Aorta (tissue), 5 donors: ENCODE data around the gene EPHB2. TPM values are rescaled to one million over a fixed set of nuclear protein-coding genes. Genes with fewer than 3 reads are reported as not detected.

ENCODE experiments used
- ATAC-seq: fragments of 200-7000 bp; cut with Tn5 transposase; one replicate; pipeline ENCODE4 v1.9.1; 2022; ENCODE audit warnings: moderate library complexity; ENCODE audit not compliant: low FRiP score
- DNase-seq, 2 donors: peaks; one replicate each; pipeline ENCODE4 v3.0.0-alpha.2; 2020
- H3K27ac ChIP-seq, 2 donors: one replicate each; pipeline ENCODE4 v1.5.1; 2013; ENCODE audit warnings: low read length in 2 of 2, mild to moderate bottlenecking in 2 of 2, moderate library complexity in 2 of 2, control low read depth in 1 of 2, inconsistent platforms in 1 of 2, low read depth in 1 of 2
- H3K27me3 ChIP-seq, 2 donors: one replicate each; pipeline ENCODE4 v1.6.1; 2013; ENCODE audit warnings: control low read depth in 1 of 2, low read length in 1 of 2, mild to moderate bottlenecking in 1 of 2, moderate library complexity in 1 of 2; ENCODE audit not compliant: insufficient read depth in 2 of 2, control insufficient read depth in 1 of 2
- H3K36me3 ChIP-seq, 2 donors: one replicate each; pipeline ENCODE4 v1.6.1; 2013; ENCODE audit warnings: control low read depth in 1 of 2, low read length in 1 of 2, mild to moderate bottlenecking in 1 of 2; ENCODE audit not compliant: insufficient read depth in 2 of 2, control insufficient read depth in 1 of 2
- H3K4me1 ChIP-seq, 2 donors: one replicate each; pipeline ENCODE4 v1.6.1; 2013; ENCODE audit warnings: low read length in 2 of 2, control low read depth in 1 of 2, mild to moderate bottlenecking in 1 of 2, moderate library complexity in 1 of 2; ENCODE audit not compliant: insufficient read depth in 2 of 2, control insufficient read depth in 1 of 2
- H3K4me3 ChIP-seq, 2 donors: one replicate each; pipeline ENCODE4 v1.5.1; 2013; ENCODE audit warnings: low read length in 2 of 2, control low read depth in 1 of 2, mild to moderate bottlenecking in 1 of 2
- H3K9me3 ChIP-seq: one replicate; pipeline ENCODE4 v1.6.1; 2013; ENCODE audit warnings: mild to moderate bottlenecking, low read length; ENCODE audit not compliant: control insufficient read depth
- WGBS, 2 donors: extraction: QIAGEN DNeasy Blood & Tissue Kit; methylation state at CpG; one replicate each; pipeline ENCODE4 v1.1.7; 2013; 5-methylcytosine and 5-hydroxymethylcytosine counted together
- intact Hi-C, 2 donors: fragments of 100-400 bp; cut with DNase I; formaldehyde crosslinking; loops; one replicate each; pipeline versions ENCODE4 v1.14.2 to v1.15.0; 2022
- polyA plus RNA-seq, 2 donors: library from polyadenylated mRNA; stranded (reverse); fragments of 200-250 nt; gene quantifications; one replicate each; pipeline ENCODE4 v1.2.3, GENCODE V29; 2013
- total RNA-seq, 2 donors: library from RNA; stranded (reverse); fragmentation: NEBNext Ultra II Directional; extraction: Animal tissue kit (Norgen Biotek cat#: 25700); gene quantifications; one replicate each; pipeline ENCODE4 v1.2.1, GENCODE V29; 2021
- donor health status: healthy with polysubstance abuse.
- donor health status: Bipolar disorder and iron deficiency.
- donor health status: DM: no; HTN: no; CAD: no.
- donor health status: DM: no; HTN: no; CAD: no.
- donor health status: DM: yes; HTN: yes; CAD: no.

The EPHB2 gene
- total and polyA plus RNA-seq, 4 donors, result 0.87 to 16.6 (median 3.2) TPM

- WGBS, 2 donors, result 88 to 96% methylated on average over 1 of the region's 1 CpG
- no peaks in the 10 kb centered on the region for H3K36me3 ChIP-seq
- no peak overlapping the region for H3K4me3 ChIP-seq
- H3K4me1 ChIP-seq, result no peaks in the 10 kb centered on the region
- ATAC-seq, result no peak
- H3K9me3 ChIP-seq, result no peaks in the 10 kb centered on the region
- H3K27ac ChIP-seq, result no peak overlapping the region
- no peak for DNase-seq
- no peaks in the 10 kb centered on the region for H3K27me3 ChIP-seq
- intact Hi-C loops, result no loop called here
Observed at GRCh38 chr1:22877980-22878379, 167.3 kb downstream of the EPHB2 start.

GRCh38 chr1:22878626-22879025 lies 168.0 kb downstream of the EPHB2 start:
- intact Hi-C loops, result no loop called here
- no peak overlapping the region for H3K27ac ChIP-seq
- ATAC-seq (no peak), DNase-seq (no peak)
- 91 to 92% methylated on average over 13 of the region's 13 CpGs for WGBS, 2 donors
- H3K36me3 ChIP-seq, result no peaks in the 10 kb centered on the region
- no peaks in the 10 kb centered on the region for H3K27me3 ChIP-seq
- H3K4me3 ChIP-seq, result no peak overlapping the region
- no peaks in the 10 kb centered on the region for H3K4me1 ChIP-seq
- H3K9me3 ChIP-seq, result no peaks in the 10 kb centered on the region

- intact Hi-C loops, result no loop called here
- DNase-seq (no peak), ATAC-seq (no peak)
- no peaks in the 10 kb centered on the region for H3K9me3 ChIP-seq
- 62 to 67% methylated on average over 3 of the region's 3 CpGs for WGBS, 2 donors
- no peaks in the 10 kb centered on the region for H3K4me1 ChIP-seq
- H3K27me3 ChIP-seq, result no peaks in the 10 kb centered on the region
- H3K27ac ChIP-seq, result no peak overlapping the region
- no peaks in the 10 kb centered on the region for H3K36me3 ChIP-seq
- no peak overlapping the region for H3K4me3 ChIP-seq
Observed at GRCh38 chr1:22879445-22879844, 168.8 kb downstream of the EPHB2 start.

- H3K36me3 ChIP-seq, result no peaks in the 10 kb centered on the region
- ATAC-seq, result no peak
- intact Hi-C loops, result no loop called here
- DNase-seq, result no peak
- no peaks in the 10 kb centered on the region for H3K4me1 ChIP-seq
- no peaks in the 10 kb centered on the region for H3K27me3 ChIP-seq
- 43 to 57% methylated on average over 5 of the region's 5 CpGs for WGBS, 2 donors
- H3K9me3 ChIP-seq, result no peaks in the 10 kb centered on the region
- H3K4me3 ChIP-seq, result no peak overlapping the region
- no peak overlapping the region for H3K27ac ChIP-seq
Observed at GRCh38 chr1:22880174-22880601, 169.5 kb downstream of the EPHB2 start.

GRCh38 chr1:22883406-22883805 lies 172.8 kb downstream of the EPHB2 start:
- ATAC-seq (no peak), DNase-seq (no peak)
- 85 to 87% methylated on average over 11 of the region's 11 CpGs for WGBS, 2 donors

GRCh38 chr1:22884806-22885530 lies 174.3 kb downstream of the EPHB2 start:
- H3K4me3 ChIP-seq, result no peak overlapping the region
- intact Hi-C loops, result loop anchor here in 1 of 2 donors (5.0 kb wide), 1 partner anchor 183 kb away; no protein-coding TSS in a partner anchor

More at GRCh38 chr1:22883406-22883805, 172.8 kb downstream of the EPHB2 start:
- H3K4me1 ChIP-seq, result no peaks in the 10 kb centered on the region
- no peak overlapping the region for H3K4me3 ChIP-seq
- H3K27me3 ChIP-seq, result no peaks in the 10 kb centered on the region
- intact Hi-C loops, result no loop called here
- no peak overlapping the region for H3K27ac ChIP-seq
- no peaks in the 10 kb centered on the region for H3K36me3 ChIP-seq
- no peaks in the 10 kb centered on the region for H3K9me3 ChIP-seq

GRCh38 chr1:22886211-22886610 lies 175.6 kb downstream of the EPHB2 start:
- no peaks in the 10 kb centered on the region for H3K36me3 ChIP-seq
- no peak overlapping the region for H3K4me3 ChIP-seq
- intact Hi-C loops, result loop anchor here in 1 of 2 donors (5.0 kb wide), 1 partner anchor 184 kb away; no protein-coding TSS in a partner anchor
- no peaks in the 10 kb centered on the region for H3K9me3 ChIP-seq
- no peaks in the 10 kb centered on the region for H3K27me3 ChIP-seq
- no peaks in the 10 kb centered on the region for H3K4me1 ChIP-seq
- no peak for DNase-seq
- ATAC-seq, result no peak
- no peak overlapping the region for H3K27ac ChIP-seq
- WGBS, 2 donors, result 56 to 65% methylated on average over 6 of the region's 6 CpGs

More at GRCh38 chr1:22884806-22885530, 174.3 kb downstream of the EPHB2 start:
- H3K4me1 ChIP-seq, result no peaks in the 10 kb centered on the region
- WGBS, 2 donors, result 85 to 89% methylated on average over 16 of the region's 16 CpGs
- no peak overlapping the region for H3K27ac ChIP-seq
- ATAC-seq (no peak), DNase-seq (no peak)
- H3K9me3 ChIP-seq, result no peaks in the 10 kb centered on the region
- H3K27me3 ChIP-seq, result no peaks in the 10 kb centered on the region
- no peaks in the 10 kb centered on the region for H3K36me3 ChIP-seq

GRCh38 chr1:22887491-22887890 lies 176.9 kb downstream of the EPHB2 start:
- Histone ChIP-seq H3K36me3 (no peaks in the 10 kb centered on the region), H3K27ac (no peak overlapping the region), H3K27me3 (no peaks in the 10 kb centered on the region), H3K4me3 (no peak overlapping the region), H3K9me3 (no peaks in the 10 kb centered on the region), H3K4me1 (no peaks in the 10 kb centered on the region)
- no peak for DNase-seq
- WGBS, 2 donors, result 76 to 82% methylated on average over 7 of the region's 7 CpGs
- intact Hi-C loops, result loop anchor here in 1 of 2 donors (5.0 kb wide), 1 partner anchor 185 kb away; no protein-coding TSS in a partner anchor
- no peak for ATAC-seq
